ENCODE data around the gene PALLD.
"Not testable (repeated sequence)": the region's sequence is repeated elsewhere in the genome, so short reads cannot be mapped to it uniquely, and the experiment has no call there.

PALLD gene

GRCh38 chr4:168708108-168708507 lies 211.3 kb downstream of the PALLD start:
- DNase-seq (ENCODE audit: low spot score) = no peak

- peak; percentile 23 for DNase-seq (ENCODE audit: low spot score)
Observed at GRCh38 chr4:168710353-168710946, 213.6 kb downstream of the PALLD start.

GRCh38 chr4:168711197-168712140 lies 214.6 kb downstream of the PALLD start:
- no peak for DNase-seq (ENCODE audit: low spot score)

- no peak for DNase-seq (ENCODE audit: low spot score)
Observed at GRCh38 chr4:168712316-168712890, 215.6 kb downstream of the PALLD start.

GRCh38 chr4:168713253-168713652 lies 216.4 kb downstream of the PALLD start:
- no peak for DNase-seq (ENCODE audit: low spot score)

- DNase-seq (ENCODE audit: low spot score) = no peak
Observed at GRCh38 chr4:168715896-168716295, 219.0 kb downstream of the PALLD start.

GRCh38 chr4:168716406-168717129 lies 219.7 kb downstream of the PALLD start:
- no peak for DNase-seq (ENCODE audit: low spot score)

- no peak for DNase-seq (ENCODE audit: low spot score)
Observed at GRCh38 chr4:168717847-168718246, 221.0 kb downstream of the PALLD start.

- DNase-seq (ENCODE audit: low spot score) = no peak
Observed at GRCh38 chr4:168719725-168720124, 222.9 kb downstream of the PALLD start.

- no peak for DNase-seq (ENCODE audit: low spot score)
Observed at GRCh38 chr4:168720396-168720900, 223.6 kb downstream of the PALLD start.

GRCh38 chr4:168722391-168722790 lies 225.5 kb downstream of the PALLD start:
- no peak for DNase-seq (ENCODE audit: low spot score)

- no peak for DNase-seq (ENCODE audit: low spot score)
Observed at GRCh38 chr4:168723020-168723419, 226.2 kb downstream of the PALLD start.

- DNase-seq (ENCODE audit: low spot score) = no peak
Observed at GRCh38 chr4:168723569-168723968, 226.7 kb downstream of the PALLD start.

GRCh38 chr4:168724243-168724642 lies 227.4 kb downstream of the PALLD start:
- DNase-seq (ENCODE audit: low spot score) = no peak

- DNase-seq (ENCODE audit: low spot score) = no peak
Observed at GRCh38 chr4:168724686-168725411, 228.0 kb downstream of the PALLD start.

- no peak for DNase-seq (ENCODE audit: low spot score)
Observed at GRCh38 chr4:168725930-168726329, 229.1 kb downstream of the PALLD start.

- not testable (repeated sequence) for DNase-seq (ENCODE audit: low spot score)
Observed at GRCh38 chr4:168727181-168727580, 230.3 kb downstream of the PALLD start.

- DNase-seq (ENCODE audit: low spot score) = no peak
Observed at GRCh38 chr4:168731006-168731636, 234.3 kb downstream of the PALLD start.

- no peak for DNase-seq (ENCODE audit: low spot score)
Observed at GRCh38 chr4:168731706-168732414, 235.0 kb downstream of the PALLD start.

- DNase-seq (ENCODE audit: low spot score) = no peak
Observed at GRCh38 chr4:168732714-168733113, 235.9 kb downstream of the PALLD start.

All from globus pallidus (tissue), 1 donor.